Measurements from ENCODE around the gene ENOSF1.

ENOSF1 gene

GRCh38 chr18:677951-678381 is 34.5 kb downstream of the ENOSF1 start:
- TF ChIP-seq CTCF (IDR thresholded peaks at IDR 0.05; ENCODE audit: insufficient read depth, low read length, poor library complexity, severe bottlenecking): no peak
- Histone ChIP-seq H3K36me3 (ENCODE audit: control insufficient read depth, insufficient read depth, low read length) (peaks cover 7% of the 10 kb centered on the region), H3K27me3 (replicated peaks; ENCODE audit: control insufficient read depth, insufficient read depth, low read length) (no peaks in the 10 kb centered on the region), H3K4me3 (replicated peaks; ENCODE audit: low read depth, low read length) (no peak overlapping the region)
- DNase-seq (ENCODE audit: extremely low read depth, insufficient read length): no peak

DNA sequence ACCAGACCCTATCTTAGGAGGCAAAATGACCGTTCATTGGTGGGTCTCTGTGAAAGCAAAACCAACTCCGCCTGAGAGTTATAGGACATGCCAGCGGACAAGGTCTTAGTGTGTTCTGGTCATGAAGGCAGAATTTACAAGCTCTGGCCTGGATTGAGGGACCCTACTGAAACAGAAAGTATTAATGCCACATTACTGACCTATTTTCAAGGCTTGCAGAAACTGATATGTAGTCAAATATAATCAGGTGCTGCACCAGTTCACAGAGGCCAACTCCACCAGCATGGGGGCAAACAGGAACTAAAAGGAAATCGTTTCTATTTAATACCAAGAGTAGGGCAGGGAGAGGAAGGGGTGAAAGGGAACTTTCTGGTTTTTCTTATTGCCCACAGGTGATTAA is 35.3 kb downstream of the ENOSF1 start:
- DNase-seq (ENCODE audit: extremely low read depth, insufficient read length): no peak
- Histone ChIP-seq H3K4me3 (replicated peaks; ENCODE audit: low read depth, low read length) (no peak overlapping the region), H3K36me3 (ENCODE audit: control insufficient read depth, insufficient read depth, low read length) (peaks cover 13% of the 10 kb centered on the region), H3K27me3 (replicated peaks; ENCODE audit: control insufficient read depth, insufficient read depth, low read length) (no peaks in the 10 kb centered on the region)
- no peak for TF ChIP-seq CTCF (IDR thresholded peaks at IDR 0.05; ENCODE audit: insufficient read depth, low read length, poor library complexity, severe bottlenecking)

GRCh38 chr18:676736-677135 is 35.7 kb downstream of the ENOSF1 start:
- Histone ChIP-seq H3K27me3 (replicated peaks; ENCODE audit: control insufficient read depth, insufficient read depth, low read length) (no peaks in the 10 kb centered on the region), H3K36me3 (ENCODE audit: control insufficient read depth, insufficient read depth, low read length) (peaks cover 15% of the 10 kb centered on the region), H3K4me3 (replicated peaks; ENCODE audit: low read depth, low read length) (no peak overlapping the region)
- no peak for DNase-seq (ENCODE audit: extremely low read depth, insufficient read length)
- TF ChIP-seq CTCF (IDR thresholded peaks at IDR 0.05; ENCODE audit: insufficient read depth, low read length, poor library complexity, severe bottlenecking): no peak

DNA sequence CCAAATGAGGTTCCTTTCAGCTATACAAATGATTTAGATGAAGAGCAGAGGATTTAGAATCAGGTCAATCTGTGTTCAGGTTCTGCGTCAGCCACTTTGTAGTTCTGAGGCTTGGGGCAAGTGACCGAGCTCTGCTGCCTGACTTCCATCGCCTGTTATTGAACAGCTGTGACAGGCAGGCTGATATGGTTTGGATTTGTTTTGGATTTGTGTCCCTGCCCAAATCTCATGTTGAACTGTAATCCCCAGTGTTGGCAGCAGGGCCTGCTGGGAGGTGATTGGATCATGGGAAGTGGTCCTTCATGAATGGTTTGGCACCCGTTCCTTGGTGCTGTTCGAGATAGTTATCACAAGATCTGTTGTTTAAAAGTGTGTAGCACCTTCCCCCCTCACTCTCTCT is 36.4 kb downstream of the ENOSF1 start:
- no peak for DNase-seq (ENCODE audit: extremely low read depth, insufficient read length)
- peaks cover 17% of the 10 kb centered on the region for H3K36me3 ChIP-seq (ENCODE audit: control insufficient read depth, insufficient read depth, low read length)
- no peak overlapping the region for H3K4me3 ChIP-seq (replicated peaks; ENCODE audit: low read depth, low read length)
- H3K27me3 ChIP-seq (replicated peaks; ENCODE audit: control insufficient read depth, insufficient read depth, low read length): no peaks in the 10 kb centered on the region
- TF ChIP-seq CTCF (IDR thresholded peaks at IDR 0.05; ENCODE audit: insufficient read depth, low read length, poor library complexity, severe bottlenecking): no peak

- H3K36me3 ChIP-seq (ENCODE audit: control insufficient read depth, insufficient read depth, low read length): peaks cover 20% of the 10 kb centered on the region
These were observed 37.1 kb downstream of the ENOSF1 start for GRCh38 chr18:675307-675706.

More at GRCh38 chr18:675307-675706, 37.1 kb downstream of the ENOSF1 start:
- H3K27me3 ChIP-seq (replicated peaks; ENCODE audit: control insufficient read depth, insufficient read depth, low read length): no peaks in the 10 kb centered on the region
- DNase-seq (ENCODE audit: extremely low read depth, insufficient read length): no peak
- no peak overlapping the region for H3K4me3 ChIP-seq (replicated peaks; ENCODE audit: low read depth, low read length)
- no peak for TF ChIP-seq CTCF (IDR thresholded peaks at IDR 0.05; ENCODE audit: insufficient read depth, low read length, poor library complexity, severe bottlenecking)

Measured in GM06990 (cell line).